ENCODE results near the gene MGARP.
A peak's percentile ranks its signal among the peaks of the same experiment; 100 is the strongest.
"Not testable (repeated sequence)": the region's sequence is repeated elsewhere in the genome, so short reads cannot be mapped to it uniquely, and the experiment has no call there.

Gene MGARP

GRCh38 chr4:139267301-139267700, 12.7 kb downstream of the MGARP start:
- no peak for DNase-seq (ENCODE audit: extremely low spot score)
- ChIA-PET CTCF (interaction anchor here (1.1 kb wide), 1 partner anchor 28 kb away, joined by 3 read pairs; no protein-coding TSS in a partner anchor), POLR2A (interaction anchor here (1.7 to 2.2 kb wide), 2 partner anchors 9 to 13 kb away, joined by 5 to 8 read pairs; partner anchors contain the start of gene MGARP)
- TF ChIP-seq HDGF (IDR thresholded peaks at IDR 0.05; ENCODE audit: borderline replicate concordance): no peak
- TF ChIP-seq BHLHE40 (IDR thresholded peaks at IDR 0.05; ENCODE audit: borderline replicate concordance): no peak
- no peak for TF ChIP-seq ZNF384 (IDR thresholded peaks at IDR 0.05)
- TF ChIP-seq PKNOX1 (IDR thresholded peaks at IDR 0.05): no peak
- TF ChIP-seq ELF4 (IDR thresholded peaks at IDR 0.05): no peak
- no peak for TF ChIP-seq SUZ12 (IDR thresholded peaks at IDR 0.05)
- no peak for TF ChIP-seq SP1 (IDR thresholded peaks at IDR 0.05)
- TF ChIP-seq L3MBTL2 (conservative IDR thresholded peaks at IDR 0.05): no peak
- no peak for TF ChIP-seq LEF1 (IDR thresholded peaks at IDR 0.05; ENCODE audit: borderline replicate concordance)

- ChIA-PET POLR2A (interaction anchor here (0.9 to 2.2 kb wide), 6 partner anchors 10 to 34 kb away, joined by 3 to 8 read pairs (median 5); partner anchors contain the start of genes MGARP and NAA15), CTCF (interaction anchor here (0.7 to 1.5 kb wide), 4 partner anchors 9 to 29 kb away, joined by 3 to 8 read pairs (median 4); partner anchors contain the start of gene MGARP)
- peak; percentile 56 for DNase-seq (ENCODE audit: extremely low spot score)
- TF ChIP-seq NFRKB (IDR thresholded peaks at IDR 0.05) (no peak), PKNOX1 (IDR thresholded peaks at IDR 0.05) (peak; percentile 86)
These were observed 13.3 kb downstream of the MGARP start for GRCh38 chr4:139266583-139267257.

- no peak for DNase-seq (ENCODE audit: extremely low spot score)
- TF ChIP-seq BHLHE40 (IDR thresholded peaks at IDR 0.05; ENCODE audit: borderline replicate concordance) (no peak), ZNF384 (IDR thresholded peaks at IDR 0.05) (no peak), FOXM1 (IDR thresholded peaks at IDR 0.05; ENCODE audit: borderline replicate concordance) (no peak), L3MBTL2 (conservative IDR thresholded peaks at IDR 0.05) (no peak), HDGF (IDR thresholded peaks at IDR 0.05; ENCODE audit: borderline replicate concordance) (no peak), ARNT (IDR thresholded peaks at IDR 0.05) (no peak), SP1 (IDR thresholded peaks at IDR 0.05) (no peak), LEF1 (IDR thresholded peaks at IDR 0.05; ENCODE audit: borderline replicate concordance) (no peak), PKNOX1 (IDR thresholded peaks at IDR 0.05) (no peak), TARDBP (IDR thresholded peaks at IDR 0.05) (no peak), NFRKB (IDR thresholded peaks at IDR 0.05) (no peak), FOXA1 (IDR thresholded peaks at IDR 0.05) (no peak), ELF4 (IDR thresholded peaks at IDR 0.05) (no peak), FOXK2 (IDR thresholded peaks at IDR 0.05) (no peak), SUZ12 (IDR thresholded peaks at IDR 0.05) (no peak), CTBP1 (IDR thresholded peaks at IDR 0.05; ENCODE audit: borderline replicate concordance) (no peak)
- ChIA-PET POLR2A (interaction anchor here (0.9 to 2.2 kb wide), 6 partner anchors 10 to 35 kb away, joined by 3 to 8 read pairs (median 5); partner anchors contain the start of genes MGARP and NAA15), CTCF (interaction anchor here (0.7 to 1.5 kb wide), 3 partner anchors 9 to 14 kb away, joined by 3 to 8 read pairs (median 4); partner anchors contain the start of gene MGARP)
These were observed 13.8 kb downstream of the MGARP start for GRCh38 chr4:139266208-139266582.

GRCh38 chr4:139265654-139266053, 14.4 kb downstream of the MGARP start:
- TF ChIP-seq SP1 (IDR thresholded peaks at IDR 0.05) (no peak), TARDBP (IDR thresholded peaks at IDR 0.05) (no peak), FOXM1 (IDR thresholded peaks at IDR 0.05; ENCODE audit: borderline replicate concordance) (no peak), FOXK2 (IDR thresholded peaks at IDR 0.05) (no peak), FOXA1 (IDR thresholded peaks at IDR 0.05) (no peak), ZNF384 (IDR thresholded peaks at IDR 0.05) (no peak), PKNOX1 (IDR thresholded peaks at IDR 0.05) (no peak), ARNT (IDR thresholded peaks at IDR 0.05) (no peak), L3MBTL2 (conservative IDR thresholded peaks at IDR 0.05) (no peak), ELF4 (IDR thresholded peaks at IDR 0.05) (no peak), LEF1 (IDR thresholded peaks at IDR 0.05; ENCODE audit: borderline replicate concordance) (no peak), BHLHE40 (IDR thresholded peaks at IDR 0.05; ENCODE audit: borderline replicate concordance) (no peak), CTBP1 (IDR thresholded peaks at IDR 0.05; ENCODE audit: borderline replicate concordance) (no peak), NFRKB (IDR thresholded peaks at IDR 0.05) (no peak), SUZ12 (IDR thresholded peaks at IDR 0.05) (no peak), HDGF (IDR thresholded peaks at IDR 0.05; ENCODE audit: borderline replicate concordance) (no peak)
- CTCF ChIA-PET: interaction anchor here (0.7 to 1.5 kb wide), 3 partner anchors 10 to 15 kb away, joined by 3 to 8 read pairs (median 4); partner anchors contain the start of gene MGARP
- POLR2A ChIA-PET: interaction anchor here (0.9 to 2.2 kb wide), 6 partner anchors 11 to 35 kb away, joined by 3 to 8 read pairs (median 5); partner anchors contain the start of genes MGARP and NAA15
- no peak for DNase-seq (ENCODE audit: extremely low spot score)

GRCh38 chr4:139256349-139256748, 23.7 kb downstream of the MGARP start:
- CTCF ChIA-PET: interaction anchor here (3.4 kb wide), 1 partner anchor 39 kb away, joined by 12 read pairs; no protein-coding TSS in a partner anchor
- DNase-seq (ENCODE audit: extremely low spot score): no peak
- TF ChIP-seq ARNT (IDR thresholded peaks at IDR 0.05) (no peak), SP1 (IDR thresholded peaks at IDR 0.05) (no peak), FOXA1 (IDR thresholded peaks at IDR 0.05) (no peak), ELF4 (IDR thresholded peaks at IDR 0.05) (no peak), FOXK2 (IDR thresholded peaks at IDR 0.05) (no peak), SUZ12 (IDR thresholded peaks at IDR 0.05) (no peak), LEF1 (IDR thresholded peaks at IDR 0.05; ENCODE audit: borderline replicate concordance) (no peak), CTBP1 (IDR thresholded peaks at IDR 0.05; ENCODE audit: borderline replicate concordance) (no peak), PKNOX1 (IDR thresholded peaks at IDR 0.05) (no peak), ZNF384 (IDR thresholded peaks at IDR 0.05) (no peak), HDGF (IDR thresholded peaks at IDR 0.05; ENCODE audit: borderline replicate concordance) (no peak), BHLHE40 (IDR thresholded peaks at IDR 0.05; ENCODE audit: borderline replicate concordance) (no peak), NFRKB (IDR thresholded peaks at IDR 0.05) (no peak), FOXM1 (IDR thresholded peaks at IDR 0.05; ENCODE audit: borderline replicate concordance) (no peak)
- POLR2A ChIA-PET: interaction anchor here (1.7 kb wide), 1 partner anchor 24 kb away, joined by 4 read pairs; the partner anchor contains the start of gene MGARP

GRCh38 chr4:139255581-139255980, 24.4 kb downstream of the MGARP start:
- ChIA-PET CTCF (interaction anchor here (3.4 kb wide), 1 partner anchor 40 kb away, joined by 12 read pairs; no protein-coding TSS in a partner anchor), POLR2A (interaction anchor here (1.7 to 2.0 kb wide), 2 partner anchors 25 to 78 kb away, joined by 4 to 9 read pairs; partner anchors contain the start of genes ELF2 and MGARP)
- not testable (repeated sequence) for DNase-seq (ENCODE audit: extremely low spot score)

All from HEK293T (cell line).